ENCODE results near the gene KIF11.

KIF11 gene

GRCh38 chr10:92552310-92552709 lies 40.6 kb upstream of the KIF11 start:
- H3K4me3 ChIP-seq, result no peak overlapping the region
- no peaks in the 10 kb centered on the region for H3K4me1 ChIP-seq
- peaks cover 27 to 43% (median 39%) of the 10 kb centered on the region in 3 donors for H3K36me3 ChIP-seq
- intact Hi-C loops (cut with DNase I; ENCODE audit: low total_unique reads), result no loop called here
- no peaks in the 10 kb centered on the region for H3K27me3 ChIP-seq
- TF ChIP-seq CTCF (IDR thresholded peaks at IDR 0.05), result no peak
- peaks cover 0 to 9% (median 0%) of the 10 kb centered on the region in 3 donors for H3K9me3 ChIP-seq
- DNase-seq, result no peak
- H3K27ac ChIP-seq, result no peak overlapping the region

GRCh38 chr10:92553959-92554358 lies 39.0 kb upstream of the KIF11 start:
- Histone ChIP-seq H3K9me3 (peaks cover 0 to 9% (median 0%) of the 10 kb centered on the region in 3 donors), H3K36me3 (peaks cover 41 to 56% (median 48%) of the 10 kb centered on the region in 3 donors), H3K27ac (no peak overlapping the region), H3K27me3 (no peaks in the 10 kb centered on the region), H3K4me3 (no peak overlapping the region), H3K4me1 (no peaks in the 10 kb centered on the region)
- no peak for DNase-seq
- intact Hi-C loops (cut with DNase I; ENCODE audit: low total_unique reads), result no loop called here
- no peak for TF ChIP-seq CTCF (IDR thresholded peaks at IDR 0.05)

GRCh38 chr10:92559046-92559445 lies 33.9 kb upstream of the KIF11 start:
- H3K9me3 ChIP-seq, result peaks cover 0 to 4% (median 0%) of the 10 kb centered on the region in 3 donors
- H3K36me3 ChIP-seq, result peaks cover 45 to 56% (median 47%) of the 10 kb centered on the region in 3 donors
- H3K4me3 ChIP-seq, result no peak overlapping the region
- DNase-seq, result no peak
- H3K27me3 ChIP-seq, result no peaks in the 10 kb centered on the region
- no peak overlapping the region for H3K27ac ChIP-seq
- TF ChIP-seq CTCF (IDR thresholded peaks at IDR 0.05), result no peak
- no peaks in the 10 kb centered on the region for H3K4me1 ChIP-seq
- intact Hi-C loops (cut with DNase I; ENCODE audit: low total_unique reads), result no loop called here

- no peaks in the 10 kb centered on the region for H3K4me1 ChIP-seq
- H3K4me3 ChIP-seq, result no peak overlapping the region
- DNase-seq, result no peak
- H3K27me3 ChIP-seq, result no peaks in the 10 kb centered on the region
- H3K9me3 ChIP-seq, result no peaks in the 10 kb centered on the region
- TF ChIP-seq CTCF (IDR thresholded peaks at IDR 0.05), result no peak
- intact Hi-C loops (cut with DNase I; ENCODE audit: low total_unique reads), result no loop called here
- H3K27ac ChIP-seq, result no peak overlapping the region
- peaks cover 24 to 32% (median 24%) of the 10 kb centered on the region in 3 donors for H3K36me3 ChIP-seq
Observed at GRCh38 chr10:92562424-92562823, 30.5 kb upstream of the KIF11 start.

GRCh38 chr10:92567952-92568600 lies 24.9 kb upstream of the KIF11 start:
- Histone ChIP-seq H3K4me1 (peaks cover 0 to 26% (median 17%) of the 10 kb centered on the region in 4 donors), H3K36me3 (peaks cover 2 to 4% (median 4%) of the 10 kb centered on the region in 3 donors), H3K4me3 (no peak overlapping the region), H3K27me3 (no peaks in the 10 kb centered on the region), H3K27ac (no peak overlapping the region), H3K9me3 (no peaks in the 10 kb centered on the region)
- intact Hi-C loops (cut with DNase I; ENCODE audit: low total_unique reads), result no loop called here
- TF ChIP-seq CTCF (IDR thresholded peaks at IDR 0.05), result no peak
- no peak for DNase-seq
